Measurements from ENCODE around the gene C1orf52. TPM values are rescaled to one million over a fixed set of nuclear protein-coding genes. Genes with fewer than 3 reads are reported as not detected.

Gene C1orf52
- total and polyA plus RNA-seq, 9 of the 15 experiments (the other 6 are each of a cell fraction or from before 2014, with no cell fraction given): 17.0 to 38.5 (median 33.0) TPM

DNA sequence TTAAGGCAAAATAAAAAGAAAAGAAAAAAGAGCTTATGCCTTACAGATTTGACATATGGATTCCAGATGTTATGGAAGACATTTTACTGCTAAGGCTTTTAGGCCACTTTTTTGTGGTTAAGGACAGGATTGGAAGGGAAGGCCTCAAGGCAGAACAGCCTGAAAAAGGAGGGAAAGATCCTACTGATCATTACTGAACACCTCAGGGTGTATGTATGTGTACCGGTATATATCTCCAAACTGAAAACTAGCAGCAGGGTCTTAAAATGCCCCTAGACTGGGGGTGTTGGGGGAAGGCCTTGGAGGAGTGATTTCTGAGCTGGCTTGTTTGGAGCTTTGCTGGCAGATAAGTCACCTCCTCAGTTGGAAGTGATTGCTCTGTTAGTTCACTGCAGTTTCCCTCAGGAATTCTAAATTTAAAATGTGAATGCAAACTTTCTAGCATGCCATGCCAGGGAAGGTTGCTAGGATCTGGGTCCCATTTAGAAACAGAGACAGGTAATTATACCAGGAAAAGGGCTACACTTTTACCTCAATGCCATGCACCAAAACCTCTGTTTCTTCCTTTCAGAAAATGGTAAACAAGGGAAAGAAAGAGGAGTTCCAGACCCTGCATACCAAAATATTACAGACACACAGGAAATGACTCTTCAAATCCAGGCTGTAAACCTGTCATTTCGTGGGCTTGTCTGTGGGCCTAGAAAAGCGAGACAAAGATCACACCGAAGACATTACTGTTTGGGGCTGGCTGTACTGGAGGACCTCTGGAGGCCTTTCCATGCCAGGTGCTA is 15.0 kb downstream of the C1orf52 start (continued):
- TF ChIP-seq, protein P1, sequence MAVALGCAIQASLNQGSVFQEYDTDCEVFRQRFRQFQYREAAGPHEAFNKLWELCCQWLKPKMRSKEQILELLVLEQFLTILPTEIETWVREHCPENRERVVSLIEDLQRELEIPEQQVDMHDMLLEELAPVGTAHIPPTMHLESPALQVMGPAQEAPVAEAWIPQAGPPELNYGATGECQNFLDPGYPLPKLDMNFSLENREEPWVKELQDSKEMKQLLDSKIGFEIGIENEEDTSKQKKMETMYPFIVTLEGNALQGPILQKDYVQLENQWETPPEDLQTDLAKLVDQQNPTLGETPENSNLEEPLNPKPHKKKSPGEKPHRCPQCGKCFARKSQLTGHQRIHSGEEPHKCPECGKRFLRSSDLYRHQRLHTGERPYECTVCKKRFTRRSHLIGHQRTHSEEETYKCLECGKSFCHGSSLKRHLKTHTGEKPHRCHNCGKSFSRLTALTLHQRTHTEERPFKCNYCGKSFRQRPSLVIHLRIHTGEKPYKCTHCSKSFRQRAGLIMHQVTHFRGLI (CRISPR knock-in tag; IDR thresholded peaks at IDR 0.05): no peak
- TF ChIP-seq SMARCA5 (IDR thresholded peaks at IDR 0.05) (no peak), ZBTB17 (CRISPR knock-in tag; IDR thresholded peaks at IDR 0.05) (no peak), ZNF174 (CRISPR knock-in tag; IDR thresholded peaks at IDR 0.05) (no peak), EP300 (IDR thresholded peaks at IDR 0.05; ENCODE audit: low read length) (peak; percentile 60; the same call in 1 of the 2 replicates), NELFE (IDR thresholded peaks at IDR 0.05; ENCODE audit: insufficient read depth, insufficient read length) (no peak), MAFK (IDR thresholded peaks at IDR 0.05; ENCODE audit: low read length) (no peak), SIN3B (IDR thresholded peaks at IDR 0.05; ENCODE audit: low read depth) (no peak), EP400 (IDR thresholded peaks at IDR 0.05) (0 out of 2 replicates have a peak, but pooled peaks have one; percentile 28), ZNF77 (CRISPR knock-in tag; IDR thresholded peaks at IDR 0.05) (no peak), SFPQ (IDR thresholded peaks at IDR 0.05; ENCODE audit: low read depth, low read length) (no peak), GTF2F1 (IDR thresholded peaks at IDR 0.05; ENCODE audit: low read depth, low read length) (no peak), EHMT2 (IDR thresholded peaks at IDR 0.05) (no peak), TEAD4 (IDR thresholded peaks at IDR 0.05; ENCODE audit: low read length) (peak; percentile 45), TEAD4 (CRISPR knock-in tag; IDR thresholded peaks at IDR 0.05; ENCODE audit: borderline replicate concordance) (no peak), ZNF324 (CRISPR knock-in tag; IDR thresholded peaks at IDR 0.05) (no peak), PTBP1 (IDR thresholded peaks at IDR 0.05; ENCODE audit: low read depth, low read length) (no peak), NFE2L1 (tag; IDR thresholded peaks at IDR 0.05; ENCODE audit: borderline replicate concordance, low read depth) (no peak), MBD2 (IDR thresholded peaks at IDR 0.05; ENCODE audit: borderline replicate concordance, low read depth) (no peak; the same call in 1 of the 2 replicates), GATA2 (CRISPR knock-in tag; IDR thresholded peaks at IDR 0.05) (no peak), C11orf30 (IDR thresholded peaks at IDR 0.05; ENCODE audit: low read depth) (peak; percentile 17; the same call in 1 of the 2 replicates), CXXC5 (CRISPR knock-in tag; IDR thresholded peaks at IDR 0.05) (no peak; the same call in 1 of the 2 replicates)
- TF ChIP-seq, protein P2, sequence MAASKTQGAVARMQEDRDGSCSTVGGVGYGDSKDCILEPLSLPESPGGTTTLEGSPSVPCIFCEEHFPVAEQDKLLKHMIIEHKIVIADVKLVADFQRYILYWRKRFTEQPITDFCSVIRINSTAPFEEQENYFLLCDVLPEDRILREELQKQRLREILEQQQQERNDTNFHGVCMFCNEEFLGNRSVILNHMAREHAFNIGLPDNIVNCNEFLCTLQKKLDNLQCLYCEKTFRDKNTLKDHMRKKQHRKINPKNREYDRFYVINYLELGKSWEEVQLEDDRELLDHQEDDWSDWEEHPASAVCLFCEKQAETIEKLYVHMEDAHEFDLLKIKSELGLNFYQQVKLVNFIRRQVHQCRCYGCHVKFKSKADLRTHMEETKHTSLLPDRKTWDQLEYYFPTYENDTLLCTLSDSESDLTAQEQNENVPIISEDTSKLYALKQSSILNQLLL (CRISPR knock-in tag; IDR thresholded peaks at IDR 0.05; ENCODE audit: borderline replicate concordance): no peak
- TF ChIP-seq, protein P3, sequence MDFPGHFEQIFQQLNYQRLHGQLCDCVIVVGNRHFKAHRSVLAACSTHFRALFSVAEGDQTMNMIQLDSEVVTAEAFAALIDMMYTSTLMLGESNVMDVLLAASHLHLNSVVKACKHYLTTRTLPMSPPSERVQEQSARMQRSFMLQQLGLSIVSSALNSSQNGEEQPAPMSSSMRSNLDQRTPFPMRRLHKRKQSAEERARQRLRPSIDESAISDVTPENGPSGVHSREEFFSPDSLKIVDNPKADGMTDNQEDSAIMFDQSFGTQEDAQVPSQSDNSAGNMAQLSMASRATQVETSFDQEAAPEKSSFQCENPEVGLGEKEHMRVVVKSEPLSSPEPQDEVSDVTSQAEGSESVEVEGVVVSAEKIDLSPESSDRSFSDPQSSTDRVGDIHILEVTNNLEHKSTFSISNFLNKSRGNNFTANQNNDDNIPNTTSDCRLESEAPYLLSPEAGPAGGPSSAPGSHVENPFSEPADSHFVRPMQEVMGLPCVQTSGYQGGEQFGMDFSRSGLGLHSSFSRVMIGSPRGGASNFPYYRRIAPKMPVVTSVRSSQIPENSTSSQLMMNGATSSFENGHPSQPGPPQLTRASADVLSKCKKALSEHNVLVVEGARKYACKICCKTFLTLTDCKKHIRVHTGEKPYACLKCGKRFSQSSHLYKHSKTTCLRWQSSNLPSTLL (IDR thresholded peaks at IDR 0.05): no peak
